Urothelium cell line (cell line): ENCODE data around the gene TATDN2.

ENCODE experiments used
- DNase-seq: peaks from one replicate; pipeline ENCODE4 v3.0.0; 2011; ENCODE audit warnings: low spot score, mixed read lengths
- FAIRE-seq: peaks from 2 replicates; lab custom pipeline; 2011; peaks lifted over from hg19 to GRCh38; lab: Jason Lieb, UNC

The TATDN2 gene

DNA sequence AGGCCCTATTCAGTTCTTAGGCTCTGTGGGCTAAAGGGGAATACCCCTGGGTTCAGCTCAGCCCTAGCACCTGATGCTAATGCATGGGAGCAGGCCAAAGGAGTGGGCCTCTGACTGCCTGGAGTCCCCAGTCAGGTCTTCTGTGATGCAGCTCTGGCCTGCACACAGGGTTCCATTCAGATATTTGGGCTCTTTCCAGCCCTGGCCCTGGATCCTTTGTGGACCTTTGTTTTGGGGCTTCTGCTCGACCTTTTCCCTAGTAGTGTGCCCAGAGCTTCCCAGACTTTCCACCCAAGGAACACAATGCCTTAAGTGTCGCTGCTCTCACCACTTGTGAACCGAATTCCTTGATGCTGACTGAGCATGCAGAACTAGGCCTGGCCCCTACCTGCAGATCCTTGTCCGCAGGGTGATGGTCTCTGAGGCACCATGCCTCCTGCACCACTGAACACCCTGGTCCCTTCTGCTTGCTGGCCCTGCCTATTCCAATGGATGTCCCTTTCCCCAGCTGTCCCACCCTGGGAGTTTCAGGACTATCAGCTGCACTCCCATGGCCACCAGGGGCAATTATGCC, 67.6 kb downstream of the TATDN2 start:
- DNase-seq (no peak), FAIRE-seq (no peak)

DNA sequence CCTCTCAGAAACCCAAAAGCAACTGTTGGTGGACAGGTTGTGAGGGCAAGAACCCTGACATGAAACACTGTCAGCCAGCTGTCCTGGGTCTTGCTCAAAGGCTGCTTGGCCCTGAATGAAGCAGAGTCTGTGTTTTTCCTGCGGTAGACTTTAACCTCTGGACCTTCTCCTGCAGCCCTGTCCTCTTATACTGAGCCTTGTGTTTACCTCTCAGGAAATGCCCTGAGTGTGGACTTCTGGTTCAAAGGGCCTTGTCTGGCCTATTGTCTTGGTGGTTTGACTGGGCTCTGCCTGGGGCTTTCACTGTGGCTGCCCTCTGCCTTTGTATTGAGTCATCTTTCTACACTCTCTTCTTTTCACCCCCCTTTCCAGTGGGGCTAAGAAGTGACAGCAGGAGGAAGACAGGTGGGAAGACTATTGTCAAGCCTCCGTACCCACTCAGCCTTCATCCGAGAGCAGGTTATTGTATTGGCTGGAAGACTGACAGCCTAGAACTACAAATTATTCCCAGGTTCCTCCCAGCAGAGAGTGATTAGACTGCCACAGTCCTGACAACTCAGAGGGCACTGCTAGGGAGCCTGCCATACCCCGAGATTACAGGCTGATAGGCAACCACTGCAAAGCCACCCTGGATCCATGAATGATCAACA, 69.2 kb downstream of the TATDN2 start:
- no peak for FAIRE-seq
- no peak for DNase-seq

DNA sequence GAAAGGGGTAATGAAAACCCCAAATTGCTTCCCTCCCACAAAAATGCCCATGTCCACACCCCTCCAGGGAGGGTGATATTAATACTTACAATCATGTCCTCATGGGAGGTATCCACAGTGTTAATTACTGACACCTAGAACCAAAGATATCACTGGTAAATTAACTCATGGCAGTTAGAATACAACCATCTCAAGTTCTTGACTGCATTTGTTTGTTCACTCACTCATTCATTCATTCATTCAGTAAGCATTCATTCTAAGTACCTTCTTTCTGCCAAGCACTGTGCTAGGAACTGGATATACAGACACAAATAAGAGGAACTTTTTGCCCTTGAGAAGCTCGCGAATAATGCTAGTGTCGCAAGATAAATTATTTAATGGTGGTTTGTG, 69.7 kb downstream of the TATDN2 start:
- FAIRE-seq, result no peak
- no peak for DNase-seq

DNA sequence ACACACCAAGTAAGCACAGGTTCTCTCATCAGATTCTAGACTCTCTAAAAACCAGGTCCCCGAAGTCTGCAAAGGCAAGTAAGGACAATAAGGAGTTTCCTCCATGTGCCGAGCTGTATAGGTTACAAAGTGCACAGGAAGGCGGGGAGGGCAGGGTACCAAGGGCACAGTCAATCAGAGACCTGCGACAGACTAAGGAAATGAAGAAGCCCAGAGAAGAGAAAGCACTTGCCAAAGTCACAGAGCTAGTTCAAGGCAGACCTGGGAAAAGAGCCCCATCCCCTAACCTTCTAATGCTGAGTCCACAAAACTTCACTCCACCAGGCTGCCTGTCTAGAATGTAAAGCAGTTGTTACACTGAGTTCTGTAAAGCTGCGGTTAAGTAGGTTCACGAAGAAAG, 71.0 kb downstream of the TATDN2 start:
- DNase-seq (no peak), FAIRE-seq (no peak)

DNA sequence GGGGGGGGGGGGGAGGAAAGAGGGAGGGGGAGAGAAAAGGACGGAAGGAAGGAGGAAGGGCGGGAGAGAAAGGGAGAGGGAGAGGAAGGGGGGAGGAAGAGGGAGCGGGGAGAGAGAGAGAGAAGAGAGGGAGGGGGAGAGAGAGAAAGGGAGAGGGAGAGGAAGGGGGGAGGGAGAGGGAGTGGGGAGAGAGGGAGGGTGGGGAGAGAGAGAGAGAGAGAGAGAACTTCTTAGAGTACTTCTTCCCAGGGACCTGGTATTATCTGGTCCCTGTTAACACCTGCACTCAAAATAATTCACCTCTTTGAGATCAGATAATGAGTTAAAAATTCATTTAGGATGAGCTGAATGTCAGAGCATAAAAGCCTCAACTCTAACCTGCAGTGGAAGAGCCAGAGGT, 71.5 kb downstream of the TATDN2 start:
- DNase-seq, result no peak
- FAIRE-seq, result no peak

DNA sequence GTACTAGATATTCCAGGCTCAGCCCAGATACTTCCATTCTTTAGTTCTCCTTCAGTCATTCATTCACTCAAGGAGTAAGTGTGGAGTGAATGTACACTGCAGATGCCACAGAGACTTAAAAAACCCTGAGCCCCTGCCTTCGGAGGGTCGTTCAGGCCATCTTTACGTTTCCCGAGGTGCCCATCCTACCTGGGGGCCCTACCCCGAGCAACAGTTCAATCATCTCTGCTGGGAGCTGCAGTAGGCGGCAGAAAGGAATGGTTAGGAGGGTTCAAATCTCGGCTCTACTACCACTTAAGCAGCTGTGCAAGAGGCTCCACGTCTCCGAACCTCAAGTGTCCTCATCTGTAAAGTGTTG, 72.0 kb downstream of the TATDN2 start:
- DNase-seq (no peak), FAIRE-seq (no peak)

DNA sequence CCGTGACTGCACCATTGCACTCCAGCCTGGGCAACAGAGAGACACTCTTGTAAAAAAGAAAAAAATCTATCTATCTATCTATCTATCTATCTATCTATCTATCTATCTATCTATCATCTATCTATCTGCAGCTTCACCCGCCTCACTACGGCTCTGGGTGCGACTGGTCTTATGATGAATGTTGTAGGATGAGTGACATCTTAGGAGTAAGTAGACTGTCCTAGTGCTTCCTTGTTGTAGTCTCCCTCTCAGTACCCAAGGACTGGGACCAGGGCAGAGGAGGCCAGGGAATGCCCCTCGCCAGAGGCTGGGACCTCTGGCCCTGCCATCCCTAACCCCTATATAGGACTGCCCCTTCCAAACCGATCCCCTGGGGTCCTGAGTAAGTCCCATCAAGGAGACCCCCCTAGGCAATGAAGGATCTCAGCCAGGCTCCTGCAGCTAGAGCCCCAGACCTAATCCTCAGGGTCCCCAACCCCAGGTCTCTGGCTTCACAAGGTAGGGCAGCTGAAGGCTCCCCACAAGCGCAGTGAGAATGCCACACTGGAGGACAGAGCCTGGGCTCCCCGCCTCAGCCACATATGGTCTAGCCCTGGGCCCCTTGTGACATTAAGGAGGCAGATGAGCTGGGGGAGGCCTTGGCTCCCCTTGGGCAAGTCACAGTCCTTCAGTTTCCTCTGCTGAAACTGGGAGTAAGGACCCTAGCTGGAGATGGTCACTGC, 73.5 kb downstream of the TATDN2 start:
- no peak for DNase-seq
- FAIRE-seq, result no peak

DNA sequence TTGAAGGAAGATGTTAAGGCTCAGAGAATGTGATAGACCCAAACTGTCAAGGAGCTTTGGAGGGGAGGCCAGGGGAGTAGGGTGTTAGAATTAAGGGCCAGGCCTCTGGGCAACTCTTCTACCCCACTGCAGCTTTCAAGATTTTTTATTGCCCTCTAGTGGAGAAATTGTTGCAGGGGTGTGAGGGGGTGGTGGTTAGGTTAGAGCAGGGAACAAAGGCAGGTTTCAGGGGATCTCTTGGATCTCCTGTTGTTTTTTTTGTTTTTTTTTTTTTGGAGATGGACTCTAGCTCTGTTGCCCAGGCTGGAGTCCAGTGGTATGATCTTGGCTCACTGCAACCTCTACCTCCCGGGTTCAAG, 74.1 kb downstream of the TATDN2 start:
- no peak for FAIRE-seq
- DNase-seq, result no peak

DNA sequence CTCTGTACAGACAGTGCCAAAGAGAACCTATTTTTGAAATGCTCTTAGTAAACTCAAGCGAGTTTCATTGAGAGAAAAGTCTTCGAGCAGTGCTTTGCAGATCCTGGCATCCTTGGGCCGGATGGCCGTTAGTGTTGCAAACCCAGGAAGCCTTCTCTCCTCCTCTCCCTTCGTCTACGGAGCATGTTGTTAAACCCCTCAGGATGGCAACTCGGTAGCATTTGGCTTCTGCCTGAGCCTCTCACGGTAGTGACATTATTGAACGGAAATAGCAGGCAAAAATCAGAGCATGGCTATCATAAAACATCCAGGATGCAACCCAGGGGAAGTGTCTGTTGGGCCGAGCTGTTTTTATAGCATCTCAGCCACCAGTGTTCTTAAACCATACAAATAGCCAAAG, 79.3 kb downstream of the TATDN2 start:
- FAIRE-seq (no peak), DNase-seq (no peak)

DNA sequence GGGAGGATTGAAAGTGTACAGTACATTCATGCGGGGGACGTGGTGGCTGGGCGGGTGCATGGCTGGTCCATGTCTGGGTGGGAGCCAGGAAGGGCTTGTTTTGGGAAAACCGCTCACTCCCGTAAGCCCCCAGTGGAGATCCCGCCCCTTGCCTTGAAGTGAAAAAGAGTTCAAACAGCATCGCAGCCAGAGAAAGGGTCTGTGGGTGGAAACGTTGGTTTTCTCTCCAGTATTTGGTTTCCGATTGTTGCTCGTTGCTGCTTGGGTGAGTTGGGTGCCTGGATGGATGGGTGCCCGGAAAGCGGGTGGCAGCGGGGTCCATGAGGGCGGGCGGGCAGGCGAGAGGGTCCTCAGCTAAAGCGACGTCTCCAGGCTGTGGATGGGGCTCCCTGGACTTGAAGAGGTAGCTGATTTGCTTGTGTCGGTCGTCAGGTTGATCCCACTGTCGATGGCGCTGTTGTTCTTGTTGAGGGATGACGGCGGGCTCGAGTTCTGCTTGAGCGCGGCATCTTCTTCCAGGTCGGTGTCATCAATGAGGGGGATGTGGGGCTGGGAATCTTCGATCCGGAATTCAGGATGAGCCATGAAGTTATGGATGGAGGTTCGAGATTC, 80.3 kb downstream of the TATDN2 start:
- DNase-seq (no peak), FAIRE-seq (no peak)

DNA sequence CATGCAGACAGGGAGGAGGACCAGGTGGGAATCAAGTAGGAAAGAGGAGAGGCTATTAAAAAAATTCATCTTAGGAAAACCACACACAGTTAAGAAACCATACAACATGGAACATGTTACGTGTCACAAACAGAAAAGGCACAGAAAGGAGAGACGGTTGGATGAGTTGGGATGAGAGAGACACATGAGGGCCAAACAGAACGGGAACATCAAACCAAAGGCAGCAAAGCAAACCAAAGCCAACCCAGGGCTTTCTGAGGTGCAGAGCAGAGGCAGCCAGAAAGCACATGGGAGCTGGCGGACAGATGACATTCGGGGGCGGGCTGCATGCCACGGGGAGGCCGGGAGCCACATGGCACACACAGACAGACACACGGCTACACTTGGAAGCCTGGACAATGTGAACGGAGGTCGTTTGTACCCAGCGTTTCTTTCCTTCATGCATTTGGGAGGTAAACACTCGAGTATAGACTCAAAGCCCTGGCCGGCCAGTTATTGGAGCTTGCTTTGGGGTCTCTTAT, 81.3 kb downstream of the TATDN2 start:
- DNase-seq, result no peak
- no peak for FAIRE-seq

DNA sequence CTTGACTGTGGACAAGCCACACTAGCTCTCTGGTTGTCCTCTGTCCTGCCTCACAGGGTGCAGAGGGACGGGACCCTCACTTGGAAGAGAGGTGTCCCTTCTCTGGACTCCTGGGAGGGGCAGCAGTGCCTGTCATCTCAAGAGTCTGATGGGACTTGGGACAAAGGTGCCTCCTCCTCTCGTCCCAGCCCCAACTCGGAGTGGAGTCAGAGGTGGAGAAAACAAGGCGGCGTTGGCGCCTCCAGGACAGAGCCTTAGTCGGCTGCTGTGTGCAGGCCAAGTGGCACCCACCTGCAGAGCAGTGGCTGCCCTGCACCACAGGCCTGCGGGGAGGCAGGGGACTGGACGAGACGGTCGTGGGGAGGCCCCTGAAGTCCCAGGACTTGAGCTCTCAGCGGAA, 82.1 kb downstream of the TATDN2 start:
- DNase-seq (no peak), FAIRE-seq (no peak)
